HCT116 (cell line): ENCODE data around the gene BICD2. TPM values are rescaled to one million over a fixed set of nuclear protein-coding genes. Genes with fewer than 3 reads are reported as not detected.
A peak's percentile ranks its signal among the peaks of the same experiment; 100 is the strongest.

Source experiments
- ATAC-seq: fragments of 200-7000 bp; cut with Tn5 transposase; 2 replicates; pipeline ENCODE4 v1.9.1; 2020; ENCODE audit warnings: mild to moderate bottlenecking, moderate library complexity
- BruUV-seq: library from RNA; stranded (reverse); fragments of 400-500 nt; replicated peaks from 2 replicates; lab custom pipeline; 2021; lab: Mats Ljungman, UMichigan
- CTCF ChIA-PET: fragments of 300-600 bp; sonication (Branson Sonifier 250); formaldehyde crosslinking; loops from one replicate; lab custom pipeline; 2021; ENCODE audit warnings: antibody characterized with exemption; lab: Charles Lee
- POLR2A ChIA-PET: fragments of 300-600, 350-600 bp; sonication (Branson Sonifier 250); formaldehyde crosslinking; loops from one replicate; lab custom pipeline; 2021; ENCODE audit warnings: antibody characterized with exemption; lab: Charles Lee
- RAD21 ChIA-PET, 2 experiments: fragments of 300-600 bp; sonication (Branson Sonifier 250); formaldehyde crosslinking; loops; one replicate each; lab custom pipeline; 2023; ENCODE audit warnings: low total read pairs in 2 of 2; ENCODE audit not compliant: uncharacterized antibody in 2 of 2, unreplicated experiment in 2 of 2, low non-redundant PET in 1 of 2; lab: Charles Lee
- DNase-seq: peaks from one replicate; pipeline ENCODE4 v3.0.0-alpha.2; 2010; ENCODE audit warnings: low read depth, low spot score
- H2AFZ ChIP-seq: fragments of 200-600 bp; shearing (Covaris generic), sonication (generic); 2 replicates; pipeline ENCODE4 v1.6.1; 2017; ENCODE audit warnings: low read depth, mixed run types, mixed read lengths, antibody characterized with exemption, low read length; ENCODE audit not compliant: poor library complexity, severe bottlenecking
- H3K27ac ChIP-seq: 2 replicates; pipeline ENCODE4 v1.5.1; 2012; ENCODE audit warnings: low read depth, low read length
- H3K27me3 ChIP-seq: fragments of 200-600 bp; sonication (generic); 2 replicates; pipeline ENCODE4 v1.6.1; 2016; ENCODE audit warnings: mixed run types, low read length, mixed read lengths; ENCODE audit not compliant: insufficient read depth
- H3K36me3 ChIP-seq, 2 experiments: fragments of 200-500 bp in 1 of 2; fragments of 200-600 bp in 1 of 2; sonication (Bioruptor generic) in 1 of 2; sonication (generic) in 1 of 2; 2 replicates each; pipeline versions ENCODE4 v1.5.1 to v1.6.1; 2014 to 2016; ENCODE audit warnings: low read length in 2 of 2, inconsistent platforms in 1 of 2, mixed read lengths in 1 of 2, mixed run types in 1 of 2; ENCODE audit not compliant: insufficient read depth in 2 of 2, control insufficient read depth in 1 of 2
- H3K4me1 ChIP-seq, 2 experiments: fragments of 200-600 bp in 1 of 2; sonication (generic) in 1 of 2; 2 replicates each; pipeline versions ENCODE4 v1.5.1 to v1.6.1; 2012 to 2017; ENCODE audit warnings: low read length in 2 of 2, inconsistent platforms in 1 of 2, mild to moderate bottlenecking in 1 of 2, mixed read lengths in 1 of 2, mixed run types in 1 of 2, moderate library complexity in 1 of 2; ENCODE audit not compliant: insufficient read depth in 2 of 2, control insufficient read depth in 1 of 2
- H3K4me2 ChIP-seq: fragments of 200-600 bp; sonication (generic); 2 replicates; pipeline ENCODE4 v1.6.1; 2017; ENCODE audit warnings: mixed run types, low read length, mixed read lengths
- H3K4me3 ChIP-seq, 2 experiments: fragments of 200-600 bp in 1 of 2; sonication (generic) in 1 of 2; replicated peaks in 1 of 2; 2 replicates each; pipeline ENCODE4 v1.5.1; 2011 to 2016; ENCODE audit warnings: low read length in 2 of 2, control low read depth in 1 of 2, low read depth in 1 of 2, mild to moderate bottlenecking in 1 of 2, mixed read lengths in 1 of 2, mixed run types in 1 of 2
- H3K79me2 ChIP-seq: fragments of 200-600 bp; sonication (generic); 2 replicates; pipeline ENCODE4 v1.6.1; 2017; ENCODE audit warnings: mild to moderate bottlenecking, mixed run types, low read length, moderate library complexity, mixed read lengths; ENCODE audit not compliant: insufficient read depth
- H3K9ac ChIP-seq: fragments of 200-600 bp; sonication (generic); 2 replicates; pipeline ENCODE4 v1.6.1; 2016; ENCODE audit warnings: low read length, mixed read lengths
- H3K9me2 ChIP-seq: fragments of 200-600 bp; sonication (generic), shearing (Covaris generic); 2 replicates; pipeline ENCODE4 v1.6.1; 2017; ENCODE audit warnings: mixed run types, mild to moderate bottlenecking, moderate library complexity; ENCODE audit not compliant: insufficient read depth
- H3K9me3 ChIP-seq, 2 experiments: fragments of 200-500 bp in 1 of 2; fragments of 200-600 bp in 1 of 2; sonication (Bioruptor generic) in 1 of 2; sonication (generic) in 1 of 2; 2 replicates each; pipeline ENCODE4 v1.6.1; 2014 to 2017; ENCODE audit warnings: low read length in 2 of 2, mixed read lengths in 2 of 2, inconsistent platforms in 1 of 2, low read depth in 1 of 2, mild to moderate bottlenecking in 1 of 2, mixed run types in 1 of 2, moderate library complexity in 1 of 2; ENCODE audit not compliant: control insufficient read depth in 1 of 2, insufficient read depth in 1 of 2
- H4K20me1 ChIP-seq: fragments of 200-600 bp; sonication (generic), shearing (Covaris generic); 2 replicates; pipeline ENCODE4 v1.6.1; 2017; ENCODE audit warnings: mixed run types, mild to moderate bottlenecking, moderate library complexity; ENCODE audit not compliant: insufficient read depth
- JUND ChIP-seq: IDR thresholded peaks from 2 replicates; pipeline ENCODE4 v1.6.1; 2012
- RAD21 ChIP-seq: IDR thresholded peaks from 2 replicates; pipeline ENCODE4 v1.6.1; 2012; ENCODE audit warnings: low read depth, mild to moderate bottlenecking
- ZNF274 ChIP-seq: fragments of 200-500 bp; sonication (Bioruptor generic); IDR thresholded peaks from 2 replicates; pipeline ENCODE4 v1.6.1; 2014; ENCODE audit warnings: mild to moderate bottlenecking, low read depth, low read length, inconsistent platforms
- intact Hi-C: fragments of 100-400 bp; cut with micrococcal nuclease; formaldehyde crosslinking; loops from 2 replicates; pipeline ENCODE4 v1.10.0; 2022
- total RNA-seq: library from RNA; stranded (reverse); gene quantifications from one replicate; pipeline ENCODE4 v1.2.1, GENCODE V29; 2021; ENCODE audit not compliant: unreplicated experiment
- TF ChIP-seq, protein P1 (sequence below), 3 experiments: fragments of 200-600 bp in 1 of 3; sonication (generic) in 1 of 3; IDR thresholded peaks in 2 of 3; conservative IDR thresholded peaks in 1 of 3; 2 replicates each; pipeline ENCODE4 v1.5.1; 2012 to 2017; ENCODE audit warnings: low read depth in 2 of 3, low read length in 2 of 3, antibody characterized with exemption in 1 of 3, borderline replicate concordance in 1 of 3, control low read depth in 1 of 3, mild to moderate bottlenecking in 1 of 3, mixed read lengths in 1 of 3, mixed run types in 1 of 3, moderate library complexity in 1 of 3; ENCODE audit not compliant: insufficient read depth in 1 of 3

The BICD2 gene
- total RNA-seq, 1 experiment from 2014 or later = 23.4 TPM

DNA sequence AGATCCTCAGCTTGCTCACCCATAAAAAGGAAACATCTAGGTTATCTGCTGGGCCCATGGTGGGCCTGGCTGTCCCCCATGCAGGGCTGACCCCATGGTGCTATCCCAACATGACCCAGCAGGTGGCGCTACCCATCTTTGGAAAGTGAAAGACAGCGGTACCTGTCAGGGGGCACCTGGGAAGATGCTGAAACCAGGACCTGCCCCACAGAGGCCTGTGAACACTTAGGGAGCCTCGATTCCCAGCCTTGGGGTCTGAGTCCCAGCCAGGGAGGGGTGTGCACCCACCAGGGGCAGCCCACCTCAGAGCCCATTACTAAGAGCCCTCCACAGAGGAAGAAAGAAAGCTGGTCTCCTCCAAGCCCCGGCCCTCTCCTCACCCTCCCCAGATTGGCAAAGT, 48.1 kb downstream of the BICD2 start:
- Histone ChIP-seq H2AFZ (no peak overlapping the region), H3K27me3 (no peaks in the 10 kb centered on the region), H4K20me1 (no peaks in the 10 kb centered on the region; the same call in 1 of the 2 replicates), H3K79me2 (no peaks in the 10 kb centered on the region; the same call in 1 of the 2 replicates), H3K4me3 (no peak overlapping the region), H3K27ac (no peak overlapping the region), H3K36me3 (peaks cover 47 to 48% of the 10 kb centered on the region in 2 experiments; a peak in 3 of 4 replicates), H3K9me2 (no peaks in the 10 kb centered on the region), H3K9ac (no peak overlapping the region), H3K4me1 (no peaks in the 10 kb centered on the region), H3K4me2 (no peak overlapping the region), H3K9me3 (no peaks in the 10 kb centered on the region)
- no TSS peak for BruUV-seq
- intact Hi-C loops = loop anchor here (1.0 kb wide), 1 partner anchor 74 kb away; no protein-coding TSS in a partner anchor
- ChIA-PET RAD21 (interaction anchor here (1.5 to 1.9 kb wide), 2 partner anchors 74 to 75 kb away, joined by 6 read pairs; no protein-coding TSS in a partner anchor), POLR2A (no interaction called here), CTCF (interaction anchor here (0.7 to 3.9 kb wide), 2 partner anchors 74 to 93 kb away, joined by 3 to 26 read pairs; no protein-coding TSS in a partner anchor)
- ATAC-seq (peak; percentile 88), DNase-seq (peak; percentile 15)
- TF ChIP-seq, protein P1, sequence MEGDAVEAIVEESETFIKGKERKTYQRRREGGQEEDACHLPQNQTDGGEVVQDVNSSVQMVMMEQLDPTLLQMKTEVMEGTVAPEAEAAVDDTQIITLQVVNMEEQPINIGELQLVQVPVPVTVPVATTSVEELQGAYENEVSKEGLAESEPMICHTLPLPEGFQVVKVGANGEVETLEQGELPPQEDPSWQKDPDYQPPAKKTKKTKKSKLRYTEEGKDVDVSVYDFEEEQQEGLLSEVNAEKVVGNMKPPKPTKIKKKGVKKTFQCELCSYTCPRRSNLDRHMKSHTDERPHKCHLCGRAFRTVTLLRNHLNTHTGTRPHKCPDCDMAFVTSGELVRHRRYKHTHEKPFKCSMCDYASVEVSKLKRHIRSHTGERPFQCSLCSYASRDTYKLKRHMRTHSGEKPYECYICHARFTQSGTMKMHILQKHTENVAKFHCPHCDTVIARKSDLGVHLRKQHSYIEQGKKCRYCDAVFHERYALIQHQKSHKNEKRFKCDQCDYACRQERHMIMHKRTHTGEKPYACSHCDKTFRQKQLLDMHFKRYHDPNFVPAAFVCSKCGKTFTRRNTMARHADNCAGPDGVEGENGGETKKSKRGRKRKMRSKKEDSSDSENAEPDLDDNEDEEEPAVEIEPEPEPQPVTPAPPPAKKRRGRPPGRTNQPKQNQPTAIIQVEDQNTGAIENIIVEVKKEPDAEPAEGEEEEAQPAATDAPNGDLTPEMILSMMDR (IDR thresholded peaks at IDR 0.05 in 2 of 3, conservative IDR thresholded peaks at IDR 0.05 in 1 of 3; ENCODE audit: borderline replicate concordance in 1 of 3, insufficient read depth in 1 of 3, low read depth in 2 of 3, low read length in 2 of 3) = peak; percentile 71 to 95 (median 95)
- no peak for TF ChIP-seq JUND
- TF ChIP-seq RAD21 = peak; percentile 85

DNA sequence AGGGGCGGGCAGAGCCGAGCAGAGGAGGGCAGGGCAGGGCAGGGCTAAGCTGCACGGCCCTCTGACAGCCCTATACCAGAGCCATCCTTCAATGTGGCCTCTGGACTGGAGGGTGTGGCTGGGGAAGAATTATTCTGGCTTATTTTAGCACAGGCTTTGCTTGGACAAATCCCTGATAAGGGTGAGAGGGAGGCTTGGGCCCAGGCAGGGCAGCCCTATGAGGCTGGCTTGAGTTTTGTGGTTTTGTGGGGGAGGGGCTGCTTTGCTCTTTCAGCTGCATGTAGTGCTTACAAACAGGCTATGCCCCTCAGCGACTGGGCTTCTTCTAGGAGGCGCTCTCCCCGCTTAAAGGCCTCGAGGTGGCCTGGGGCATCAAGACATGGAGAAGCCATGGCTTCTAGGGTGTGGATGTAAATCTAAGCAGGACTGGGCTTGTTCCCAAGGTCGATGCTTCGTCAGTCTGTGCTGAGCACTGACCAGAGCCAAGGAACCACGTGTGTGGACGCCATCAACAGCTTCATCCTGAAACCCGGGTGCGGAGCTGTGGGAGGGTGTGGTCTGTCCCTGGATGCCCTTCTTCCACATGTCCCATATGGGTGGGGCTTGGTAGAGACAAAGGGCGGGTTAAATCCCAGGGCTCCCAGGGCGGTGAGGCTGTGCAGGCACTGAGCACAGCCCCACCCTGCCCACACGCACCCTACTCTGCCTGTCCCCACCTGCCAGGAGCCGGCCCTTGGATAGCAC, 49.0 kb downstream of the BICD2 start:
- intact Hi-C loops = loop anchor here (1.0 kb wide), 1 partner anchor 75 kb away; no protein-coding TSS in a partner anchor
- H3K27ac ChIP-seq = no peak overlapping the region

More for the DNA sequence above, 49.0 kb downstream of the BICD2 start:
- Histone ChIP-seq H3K9me2 (no peaks in the 10 kb centered on the region), H3K27me3 (no peaks in the 10 kb centered on the region), H3K79me2 (no peaks in the 10 kb centered on the region; the same call in 1 of the 2 replicates), H3K9ac (no peak overlapping the region), H4K20me1 (no peaks in the 10 kb centered on the region; the same call in 1 of the 2 replicates), H3K9me3 (no peaks in the 10 kb centered on the region), H3K4me3 (no peak overlapping the region), H2AFZ (no peak overlapping the region), H3K36me3 (peaks cover 43 to 47% of the 10 kb centered on the region in 2 experiments; a peak in 3 of 4 replicates), H3K4me2 (no peak overlapping the region), H3K4me1 (no peaks in the 10 kb centered on the region)
- DNase-seq (no peak), ATAC-seq (no peak)
- ChIA-PET POLR2A (no interaction called here), CTCF (interaction anchor here (3.9 kb wide), 1 partner anchor 75 kb away, joined by 26 read pairs; no protein-coding TSS in a partner anchor), RAD21 (interaction anchor here in 1 of 2 experiments (1.5 kb wide), 1 partner anchor 75 kb away, joined by 6 read pairs; no protein-coding TSS in a partner anchor)
- TF ChIP-seq ZNF274 = no peak
- BruUV-seq = no TSS peak
